GM23248 (cell line): ENCODE measurements around the gene CASP5.

ENCODE experiments used
- EZH2 ChIP-seq: fragments of 200-600 bp; sonication (generic); IDR thresholded peaks from 2 replicates; pipeline ENCODE4 v1.6.1; 2018; ENCODE audit warnings: antibody characterized with exemption, mild to moderate bottlenecking; ENCODE audit not compliant: insufficient read depth, poor library complexity, severe bottlenecking
- EZH2phosphoT487 ChIP-seq: fragments of 200-600 bp; sonication (generic); IDR thresholded peaks from 2 replicates; pipeline ENCODE4 v1.6.1; 2018; ENCODE audit warnings: antibody characterized with exemption, moderate library complexity, mild to moderate bottlenecking, low read depth; ENCODE audit not compliant: insufficient read depth

DNA sequence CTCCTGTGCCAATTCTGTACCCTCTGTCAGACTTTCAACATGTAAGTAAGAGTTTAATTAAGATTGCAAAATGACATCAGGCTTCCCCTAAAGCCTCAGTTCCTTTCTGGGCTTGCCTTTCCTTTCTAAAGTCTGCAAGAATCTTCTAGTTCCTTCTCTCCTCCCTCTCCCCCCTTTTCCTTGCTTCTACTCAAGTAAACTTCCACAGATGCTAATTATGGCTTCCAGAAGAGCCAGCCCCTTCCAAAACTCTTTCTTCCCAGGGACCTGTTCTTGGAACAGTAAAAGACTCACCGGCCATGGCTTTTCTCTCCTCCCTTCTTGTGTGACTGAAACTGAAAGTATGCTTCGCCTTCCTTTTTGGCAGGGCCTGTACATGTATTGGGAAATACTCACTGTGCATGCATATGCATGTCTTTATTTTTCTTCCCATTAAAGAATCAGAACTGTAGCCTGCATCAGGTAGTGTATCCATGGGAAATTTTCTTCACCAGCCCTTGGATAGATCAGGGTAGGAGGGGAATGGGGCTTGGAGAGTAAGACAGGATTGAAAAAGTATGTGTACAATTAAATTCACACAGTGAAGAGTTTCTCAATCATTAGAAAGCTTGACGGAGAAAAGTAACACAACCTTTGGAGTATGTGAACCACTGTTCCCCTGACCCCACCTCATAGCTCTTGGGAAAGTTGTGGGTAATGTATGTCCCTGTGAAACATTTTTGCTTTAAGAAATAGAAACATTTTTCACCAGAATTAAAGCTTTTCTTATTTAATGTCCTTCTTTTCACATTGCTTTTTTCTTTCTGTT is 12.0 kb upstream of the CASP5 start, which contains the start of gene CASP1:
- TF ChIP-seq EZH2phosphoT487 (no peak), EZH2 (no peak)
